DMS 273 (cell line): ENCODE measurements around the gene RIPK1.
"Not testable (repeated sequence)": the region's sequence is repeated elsewhere in the genome, so short reads cannot be mapped to it uniquely, and the experiment has no call there.

ENCODE experiments used
- DNase-seq: peaks from one replicate; lab custom pipeline; 2025; ENCODE audit not compliant: unreplicated experiment; lab: John Stamatoyannopoulos, UW

Gene RIPK1

DNA sequence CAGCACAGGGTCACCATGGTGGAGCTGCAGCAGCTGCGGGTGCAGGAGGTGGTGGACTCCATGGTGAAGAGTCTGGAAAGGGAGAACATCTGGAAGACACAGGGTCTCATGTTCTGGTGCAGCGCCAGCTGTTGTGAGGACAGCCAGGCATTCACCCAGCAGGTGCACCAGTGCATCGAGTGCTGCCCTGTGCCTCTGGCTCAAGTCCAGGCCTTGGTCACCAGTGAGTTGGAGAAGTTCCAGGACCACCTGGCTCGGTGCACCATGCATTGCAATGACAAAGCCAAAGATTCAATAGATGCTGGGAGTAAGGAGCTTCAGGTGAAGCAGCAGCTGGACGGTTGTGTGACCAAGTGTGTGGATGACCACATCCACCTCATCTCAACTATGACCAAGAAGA is 22.9 kb upstream of the RIPK1 start:
- peak; percentile 64 for DNase-seq

DNA sequence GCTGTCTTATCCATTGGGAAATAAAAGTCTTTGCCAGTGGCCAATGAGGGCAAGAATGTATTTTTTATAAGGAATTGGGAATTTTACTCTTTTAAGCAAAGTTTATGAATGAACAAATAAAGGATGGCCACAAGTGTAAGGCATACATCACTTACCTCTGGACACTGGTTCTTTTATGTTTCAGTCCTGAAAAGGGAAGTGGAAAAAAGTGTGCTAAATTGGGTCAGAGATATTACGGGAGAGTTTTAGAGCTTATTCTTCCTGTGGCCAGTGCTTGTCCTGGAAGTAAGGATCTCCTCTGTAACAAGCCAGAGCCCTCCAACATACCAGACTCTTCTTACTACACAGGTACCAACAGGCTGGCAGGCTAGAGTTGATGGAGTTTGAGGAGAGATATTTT is 22.5 kb upstream of the RIPK1 start:
- no peak for DNase-seq

DNA sequence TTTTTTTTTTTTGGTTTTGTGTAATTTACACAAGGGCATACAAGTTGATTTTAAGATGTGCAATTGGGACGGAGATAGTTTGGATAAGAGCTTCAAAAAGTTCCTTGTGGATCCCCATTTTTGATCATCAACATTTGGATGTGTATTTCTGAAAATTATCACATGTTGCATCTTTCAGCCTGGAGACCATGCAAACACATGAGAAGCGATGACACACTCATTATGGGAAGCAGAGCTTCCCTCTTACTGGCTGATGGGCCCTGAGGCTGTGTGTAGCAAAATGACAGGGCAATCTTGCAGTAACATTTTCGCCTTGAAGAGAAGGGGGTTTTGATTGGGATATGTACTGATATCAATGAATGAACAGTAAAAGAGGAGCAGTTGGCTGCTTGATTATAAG is 22.0 kb upstream of the RIPK1 start:
- DNase-seq: no peak

DNA sequence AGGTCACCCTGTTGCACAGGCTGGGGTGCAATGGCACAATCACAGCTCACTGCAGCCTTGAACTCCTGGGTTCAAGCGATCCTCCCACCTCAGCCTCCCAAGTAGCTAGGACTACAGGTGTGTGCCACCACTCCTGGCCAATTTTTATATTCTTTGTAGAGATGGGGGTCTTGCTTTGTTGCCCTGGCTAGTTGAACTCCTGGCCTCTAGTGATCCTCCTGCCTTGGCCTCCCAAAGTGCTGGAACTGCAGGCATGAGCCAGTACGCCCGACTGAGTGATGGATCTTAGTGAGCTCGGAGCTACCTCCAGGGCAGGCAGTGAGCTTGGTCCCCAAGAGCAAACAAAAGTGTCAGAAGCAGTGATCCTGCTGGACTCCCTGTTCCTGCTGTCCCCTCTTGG is 20.3 kb upstream of the RIPK1 start:
- not testable (repeated sequence) for DNase-seq

DNA sequence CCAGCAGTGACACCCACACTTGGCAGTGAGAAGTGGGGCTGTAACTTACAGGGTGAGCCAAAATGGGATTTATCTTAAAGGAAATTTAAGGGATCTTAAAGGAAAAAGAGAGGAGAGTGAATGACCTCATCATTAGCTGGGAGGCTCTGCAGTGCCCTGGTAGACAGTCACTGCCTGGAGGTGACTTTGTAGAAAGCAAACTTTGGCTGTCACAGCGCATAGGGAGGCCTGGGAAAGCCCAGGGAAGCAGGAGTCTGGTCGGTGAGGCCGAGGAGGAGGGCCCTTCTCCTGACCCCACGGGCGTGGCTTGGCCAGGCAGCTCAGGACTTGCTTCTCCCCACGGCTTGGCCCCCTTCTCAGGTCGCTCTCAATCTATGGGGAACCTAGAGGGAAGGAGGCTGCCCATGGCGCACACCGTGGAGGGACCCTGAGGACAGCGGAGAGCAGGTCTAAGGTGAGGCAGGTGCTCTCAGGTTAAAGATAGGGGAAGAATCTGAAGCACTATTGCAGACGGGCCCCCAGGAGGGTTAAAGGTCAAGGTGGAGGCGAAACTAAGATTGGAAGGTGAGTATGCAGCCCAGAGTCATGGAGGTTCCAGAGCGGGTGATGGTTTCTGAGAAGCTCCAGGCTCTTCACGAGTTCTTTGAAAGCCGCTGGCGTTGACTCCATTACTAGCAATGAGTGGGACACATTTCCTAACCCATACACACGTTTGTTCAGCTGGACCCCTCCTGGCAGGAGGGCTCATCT is 15.6 kb upstream of the RIPK1 start:
- DNase-seq: no peak

DNA sequence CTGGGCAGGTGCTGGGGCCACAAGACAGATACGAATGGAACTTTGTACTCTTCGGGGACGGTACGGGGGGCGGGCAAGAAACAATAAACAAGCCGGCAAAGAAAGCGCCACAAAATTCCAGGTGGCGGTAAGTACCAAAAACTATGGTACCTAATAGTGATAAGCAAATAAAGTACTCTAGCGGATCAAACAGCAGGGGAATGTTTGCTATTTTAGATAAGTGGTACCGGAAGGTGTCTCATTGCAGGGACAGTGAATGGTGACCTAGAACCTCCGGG is 15.1 kb upstream of the RIPK1 start:
- no peak for DNase-seq

DNA sequence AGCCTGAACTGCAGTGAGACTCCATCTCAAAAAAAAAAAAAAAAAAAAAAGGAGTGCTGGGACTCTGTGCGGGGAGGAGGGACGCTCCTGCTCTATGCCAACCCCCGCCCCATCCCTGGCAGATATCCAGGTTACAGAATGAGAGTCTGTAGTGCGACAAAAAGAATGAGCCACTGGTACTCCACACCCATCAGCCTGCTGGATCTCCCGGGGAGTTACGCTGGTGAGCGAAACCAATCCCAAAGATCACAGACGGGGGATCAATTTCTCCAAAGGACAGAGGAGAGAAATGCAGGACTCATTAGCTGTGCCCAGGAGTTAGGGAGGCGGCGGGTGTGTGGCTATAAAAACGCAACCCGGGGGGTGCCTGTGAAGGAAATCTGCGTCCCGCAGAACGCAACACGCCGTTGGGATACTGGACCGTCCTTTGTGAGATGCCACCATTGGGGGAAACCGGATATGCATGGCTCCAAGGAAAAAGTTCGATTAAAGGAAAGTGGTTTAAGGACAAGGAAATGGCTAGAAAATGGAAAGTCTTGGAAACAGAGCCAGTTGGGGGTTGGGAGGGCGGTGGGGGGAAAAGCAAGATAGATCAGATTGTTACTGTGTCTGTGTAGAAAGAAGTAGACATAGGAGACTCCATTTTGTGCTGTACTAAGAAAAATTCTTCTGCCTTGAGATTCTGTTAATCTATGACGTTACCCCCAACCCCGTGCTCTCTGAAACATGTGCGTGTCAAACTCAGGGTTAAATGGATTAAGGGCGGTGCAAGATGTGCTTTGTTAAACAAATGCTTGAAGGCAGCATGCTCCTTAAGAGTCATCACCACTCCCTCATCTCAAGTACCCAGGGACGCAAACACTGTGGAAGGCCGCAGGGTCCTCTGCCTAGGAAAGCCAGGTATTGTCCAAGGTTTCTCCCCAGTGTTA is 13.8 kb upstream of the RIPK1 start:
- DNase-seq: peak; percentile 43

DNA sequence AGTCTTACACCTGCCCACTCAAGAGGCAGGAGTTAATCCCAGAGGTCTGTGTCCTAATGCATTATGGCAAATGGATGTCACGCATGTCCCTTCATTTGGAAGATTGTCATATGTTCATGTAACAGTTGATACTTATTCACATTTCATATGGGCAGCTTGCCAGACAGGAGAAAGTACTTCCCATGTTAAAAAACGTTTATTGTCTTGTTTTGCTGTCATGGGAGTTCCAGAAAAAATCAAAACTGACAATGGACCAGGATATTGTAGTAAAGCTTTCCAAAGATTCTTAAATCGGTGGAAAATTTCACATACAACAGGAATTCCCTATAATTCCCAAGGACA is 13.2 kb upstream of the RIPK1 start:
- DNase-seq: peak; percentile 29

DNA sequence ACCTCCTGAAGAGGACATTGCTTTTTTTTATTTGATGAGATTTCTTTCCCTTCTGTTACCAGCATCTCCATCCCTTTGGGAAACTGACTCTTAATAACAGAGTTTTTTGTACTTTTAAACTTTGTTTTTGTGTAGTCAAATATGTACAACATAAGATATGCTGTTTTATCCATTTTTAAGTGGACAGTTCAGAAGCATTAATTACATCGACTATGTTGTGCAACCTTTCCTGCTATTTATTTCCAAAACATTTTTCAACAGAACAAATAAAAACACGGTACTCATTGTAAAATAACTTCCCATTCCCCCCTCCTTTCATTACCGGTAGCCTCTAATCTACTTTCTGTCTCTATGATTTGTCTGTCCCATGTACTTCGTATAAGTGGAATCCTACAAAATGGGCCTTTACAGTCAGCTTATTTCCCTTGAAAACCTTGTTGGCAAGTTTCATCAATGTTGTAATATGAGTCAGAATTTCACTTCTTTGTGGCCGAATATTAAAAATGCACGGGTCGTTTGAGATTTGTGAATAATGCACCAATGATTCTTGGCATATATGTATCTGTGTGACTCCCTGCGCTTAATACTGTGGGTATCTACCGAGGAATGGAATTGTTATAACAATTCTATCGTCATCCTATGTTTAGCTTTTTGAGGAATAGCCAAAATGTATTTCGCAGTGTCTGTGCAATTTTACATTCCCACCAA is 11.1 kb upstream of the RIPK1 start:
- no peak for DNase-seq

DNA sequence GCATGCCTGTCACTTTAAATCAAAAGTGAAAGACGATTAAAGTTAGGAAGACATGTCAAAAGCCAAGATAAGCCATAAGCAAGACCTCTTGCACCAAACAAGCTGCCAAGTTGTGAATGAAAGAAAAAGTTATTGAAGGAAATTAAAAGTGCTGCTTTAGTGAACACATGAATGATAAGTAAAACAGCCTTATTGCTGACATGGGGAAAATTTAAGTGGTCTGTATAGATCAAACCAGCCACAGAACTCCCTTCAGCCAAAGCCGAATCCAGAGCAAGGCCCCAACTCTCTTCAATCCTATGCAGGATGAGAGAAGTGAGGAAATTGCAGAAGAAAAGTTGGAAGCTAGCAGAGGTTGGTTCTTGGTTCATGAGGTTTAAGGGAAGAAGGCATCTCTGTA is 9.3 kb upstream of the RIPK1 start:
- DNase-seq: no peak

DNA sequence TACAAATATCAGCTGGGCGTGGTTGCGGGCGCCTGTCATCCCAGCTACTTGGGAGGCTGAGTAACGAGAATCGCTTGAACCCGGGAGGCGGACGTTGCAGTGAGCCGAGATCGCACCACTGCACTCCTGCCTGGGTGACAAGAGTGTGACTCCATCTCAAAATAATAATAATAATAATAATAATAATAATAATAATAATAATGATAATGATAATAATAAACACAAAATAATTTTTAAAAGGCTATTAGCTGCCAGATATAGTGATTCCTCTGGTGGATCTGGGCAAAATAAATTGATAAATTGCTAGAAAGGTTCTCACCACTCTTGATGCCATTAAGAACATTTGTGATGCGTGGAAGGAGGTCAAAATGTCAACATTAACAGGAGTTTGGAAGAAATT is 8.2 kb upstream of the RIPK1 start:
- not testable (repeated sequence) for DNase-seq

DNA sequence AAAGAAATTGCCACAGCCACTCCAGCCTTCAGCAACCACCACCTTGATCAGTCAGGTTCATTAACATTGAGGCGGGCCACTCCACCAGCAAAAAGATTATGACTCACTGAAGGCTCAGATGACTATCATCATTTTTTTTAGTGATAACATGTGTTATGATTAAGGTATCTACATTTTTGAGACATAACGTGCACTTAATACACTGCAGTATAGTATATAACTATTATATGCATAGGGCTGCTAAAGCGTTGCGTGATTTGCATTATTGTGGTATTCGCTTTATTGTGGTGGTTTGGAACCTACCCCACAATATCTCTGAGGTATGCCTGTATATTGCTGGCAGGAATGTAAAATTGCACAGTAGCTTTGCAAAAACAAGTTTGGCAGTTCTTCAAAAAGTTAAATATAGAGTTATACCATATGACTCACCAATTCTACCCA is 6.8 kb upstream of the RIPK1 start:
- peak; percentile 16 for DNase-seq

DNA sequence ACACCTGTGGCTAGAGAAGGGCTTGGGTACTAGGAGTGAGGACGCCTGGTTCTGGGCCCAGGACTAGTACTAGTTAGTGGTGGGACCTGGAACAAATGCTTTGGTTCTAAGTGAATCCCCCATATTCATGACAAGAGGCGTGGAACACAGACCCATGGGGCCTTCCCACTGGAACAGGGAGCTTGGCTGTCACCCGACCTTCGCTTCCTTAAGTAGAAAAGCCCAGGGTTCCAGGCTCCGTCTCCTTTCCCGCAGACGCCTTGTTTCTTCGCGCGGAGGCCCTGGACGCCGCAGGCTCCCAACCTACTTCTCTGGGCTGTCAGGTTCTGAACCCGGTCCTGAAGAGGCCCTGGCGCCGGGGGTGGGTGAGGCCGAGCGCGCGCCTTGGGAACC is 5.0 kb upstream of the RIPK1 start:
- DNase-seq: not testable (repeated sequence)

DNA sequence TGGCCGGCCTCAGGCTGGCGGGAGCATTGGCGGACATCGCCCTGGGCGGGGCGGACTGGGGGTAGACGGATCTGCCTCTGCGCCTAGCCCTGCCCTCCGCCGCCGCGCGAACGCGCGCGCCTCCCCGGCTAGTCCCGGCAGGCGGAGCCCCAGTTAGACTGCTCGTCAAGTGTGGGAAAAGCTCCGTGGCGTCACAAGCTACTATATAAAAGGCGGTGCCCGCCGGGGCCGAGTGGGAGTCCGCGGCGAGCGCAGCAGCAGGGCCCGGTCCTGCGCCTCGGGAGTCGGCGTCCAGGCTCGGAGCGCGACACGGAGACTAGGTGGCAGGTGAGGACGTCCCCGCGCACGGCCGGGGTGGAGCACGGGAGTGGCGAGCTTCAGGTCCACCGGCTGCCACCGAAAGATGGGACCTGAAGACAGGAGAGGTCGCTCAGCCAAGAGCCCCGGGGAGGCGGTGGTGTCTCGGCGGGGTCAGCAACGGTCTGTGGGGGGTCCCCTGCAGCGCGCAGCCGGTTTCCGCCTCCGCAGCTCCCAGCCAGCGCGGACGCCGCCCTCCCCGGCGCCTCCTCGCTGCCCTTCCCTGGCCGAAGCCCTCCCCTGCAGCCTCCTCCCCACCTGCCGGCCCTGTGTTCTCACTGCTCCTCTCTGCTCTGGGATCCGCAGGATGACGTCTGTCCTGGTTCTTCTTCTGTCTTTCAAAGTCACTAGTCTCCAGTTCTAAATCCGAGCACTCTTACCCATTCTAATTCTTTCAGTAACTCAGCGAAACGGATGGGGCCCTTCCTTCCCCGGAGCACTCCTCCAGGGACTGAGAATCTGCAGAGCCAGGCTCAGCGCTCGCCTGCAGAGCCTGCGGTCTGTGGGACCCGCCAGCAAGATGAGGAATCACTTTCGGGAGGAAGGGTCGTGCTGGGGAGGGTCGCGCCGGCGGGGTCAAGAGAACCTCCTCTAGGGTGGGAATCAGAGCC is 4.3 kb upstream of the RIPK1 start:
- peak; percentile 89 for DNase-seq

DNA sequence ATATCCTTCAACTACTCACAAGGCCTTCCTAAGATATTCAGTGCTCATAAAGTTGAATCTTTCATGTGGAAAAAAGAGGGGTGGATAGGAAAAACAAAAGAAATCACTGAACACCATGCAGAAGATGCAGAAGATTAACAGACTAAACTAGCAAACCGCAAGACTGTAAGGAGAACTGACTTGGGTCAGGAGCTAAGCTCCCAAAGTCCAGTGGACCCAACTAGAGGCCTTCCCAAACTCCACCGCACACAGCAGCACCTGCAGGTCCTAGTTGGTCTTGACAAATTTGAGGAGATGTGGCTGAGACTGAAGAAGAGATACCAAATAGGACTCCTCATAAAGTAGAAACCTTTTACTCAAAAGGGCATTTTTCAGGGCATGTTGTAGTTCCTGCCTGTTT is 3.3 kb downstream of the RIPK1 start:
- DNase-seq: no peak

DNA sequence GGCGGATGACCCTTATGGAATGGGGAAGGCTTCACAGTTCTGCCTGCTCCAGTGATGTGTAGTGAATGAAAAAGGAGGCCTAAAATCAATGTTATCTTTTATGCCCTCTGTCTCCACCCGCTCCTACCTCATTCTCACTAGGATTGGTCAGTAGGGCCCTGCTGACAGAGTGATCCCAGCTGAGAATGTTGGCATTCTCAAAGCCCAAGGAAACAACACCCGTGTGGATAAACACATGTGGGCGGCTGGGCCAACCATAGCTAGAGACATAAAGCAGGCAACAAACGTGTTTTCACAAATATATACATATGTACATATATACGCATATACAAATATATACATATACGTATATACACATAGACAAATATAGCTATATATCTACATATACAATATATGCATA is 4.5 kb downstream of the RIPK1 start:
- DNase-seq: no peak

DNA sequence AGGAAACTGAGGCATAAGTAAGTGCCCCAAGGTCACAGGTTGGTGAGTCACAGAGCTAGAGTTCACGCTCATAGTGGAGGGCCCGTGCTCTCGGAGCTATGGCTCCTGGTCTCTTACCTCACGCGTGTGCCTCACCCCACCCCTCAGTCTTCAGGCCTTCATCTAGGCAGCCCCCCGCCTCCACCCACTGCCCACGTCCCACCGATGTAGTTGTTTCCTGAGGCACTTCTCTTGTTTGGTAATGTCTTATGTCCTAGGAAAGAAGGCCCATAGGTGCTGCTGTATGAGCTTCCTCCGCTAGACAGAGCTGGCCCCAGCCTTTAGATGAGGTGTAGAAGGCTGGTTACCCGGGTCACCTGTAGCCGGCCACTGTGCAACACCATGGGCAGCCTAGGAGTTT is 5.1 kb downstream of the RIPK1 start:
- no peak for DNase-seq

DNA sequence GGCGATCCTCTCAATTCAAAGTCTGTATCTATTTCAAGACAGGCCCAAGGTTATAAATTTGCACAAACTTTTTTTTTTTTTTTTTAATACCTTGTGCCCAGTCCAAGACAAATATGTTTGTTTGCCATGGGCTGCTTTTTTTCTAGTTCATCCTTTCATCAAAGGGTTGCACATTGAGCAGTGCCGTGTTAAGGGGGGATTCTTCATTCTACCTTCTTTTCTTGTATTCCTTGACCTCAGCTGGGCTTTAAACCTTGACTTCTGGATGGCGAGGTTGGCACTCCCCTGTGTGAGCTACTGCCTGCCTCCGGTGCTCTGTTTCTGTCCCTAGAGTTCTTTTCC is 7.4 kb downstream of the RIPK1 start:
- DNase-seq: no peak

DNA sequence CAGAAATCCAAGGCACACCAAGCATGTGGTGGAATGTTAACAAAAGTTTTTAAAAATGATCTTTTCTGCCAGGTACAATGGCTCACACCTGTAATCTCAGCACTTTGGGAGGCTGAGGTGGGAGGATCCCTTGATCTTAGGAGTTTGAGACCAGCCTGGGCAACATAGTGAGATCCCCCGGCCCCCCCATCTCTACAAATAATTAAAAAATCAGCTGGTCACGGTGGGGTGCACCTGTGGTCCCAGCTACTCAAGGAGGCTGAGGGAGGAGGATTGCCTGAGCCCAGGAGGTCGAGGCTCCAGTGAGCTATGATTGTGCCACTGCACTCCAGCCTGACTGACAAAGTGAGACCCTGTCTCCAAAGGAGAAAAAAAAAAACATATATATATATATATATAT is 8.0 kb downstream of the RIPK1 start:
- no peak for DNase-seq

DNA sequence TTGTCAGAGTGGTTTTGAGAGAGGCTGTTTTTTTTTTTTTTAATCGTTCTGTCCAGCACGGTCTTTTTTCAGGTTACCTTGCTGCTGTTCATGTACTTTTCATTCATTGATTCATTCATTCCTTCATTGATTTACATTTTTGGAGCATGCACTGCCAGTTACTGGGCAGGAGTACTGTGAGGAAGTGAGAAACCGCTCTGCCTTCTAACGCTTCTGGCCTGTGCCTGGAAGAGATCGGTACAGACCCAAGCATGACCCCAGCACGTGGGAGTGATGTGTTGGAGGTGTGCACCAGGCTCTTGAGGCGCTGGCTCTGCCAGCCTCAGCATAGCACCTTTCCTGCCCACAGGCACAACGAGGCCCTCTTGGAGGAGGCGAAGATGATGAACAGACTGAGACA is 9.1 kb downstream of the RIPK1 start:
- DNase-seq: no peak

DNA sequence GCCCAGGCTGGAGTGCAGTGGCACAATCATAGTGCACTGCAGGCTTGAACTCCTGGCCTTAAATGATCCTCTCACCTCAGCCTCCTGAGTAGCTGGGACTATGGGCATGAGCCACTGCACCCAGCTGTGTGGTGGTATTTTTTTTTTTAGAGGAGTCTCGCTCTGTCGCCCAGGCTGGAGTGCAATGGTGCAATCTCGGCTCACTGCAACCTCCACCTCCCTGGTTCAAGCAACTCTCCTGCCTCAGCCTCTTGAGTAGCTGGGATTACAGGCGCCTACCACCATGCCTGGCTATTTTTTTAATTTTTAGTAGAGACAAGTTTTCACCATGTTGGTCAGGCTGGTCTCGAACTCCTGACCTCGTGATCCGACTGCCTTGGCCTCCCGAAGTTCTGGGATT is 10.7 kb downstream of the RIPK1 start:
- DNase-seq: not testable (repeated sequence)
